A673 (cell line): Measurements from ENCODE around the gene CNOT1. TPM values are rescaled to one million over a fixed set of nuclear protein-coding genes. Genes with fewer than 3 reads are reported as not detected.
"Not testable (repeated sequence)": the region's sequence is repeated elsewhere in the genome, so short reads cannot be mapped to it uniquely, and the experiment has no call there.

Source experiments
- BruUV-seq: library from RNA; stranded (reverse); fragments of 400-500 nt; replicated peaks from 2 replicates; lab custom pipeline; 2021; lab: Mats Ljungman, UMichigan
- CTCF ChIA-PET: fragments of 300-600 bp; sonication (Branson Sonifier 250); formaldehyde crosslinking; loops from one replicate; lab custom pipeline; 2022; ENCODE audit warnings: antibody characterized with exemption; lab: Charles Lee
- POLR2A ChIA-PET: fragments of 300-600 bp; sonication (Branson Sonifier 250); formaldehyde crosslinking; loops from one replicate; lab custom pipeline; 2022; ENCODE audit warnings: antibody characterized with exemption; ENCODE audit not compliant: low non-redundant PET; lab: Charles Lee
- DNase-seq: peaks from one replicate; pipeline ENCODE4 v3.0.0-alpha.2; 2015; ENCODE audit warnings: low spot score
- H3K27ac ChIP-seq: fragments of 200-600 bp; sonication (generic); 2 replicates; pipeline ENCODE4 v1.5.1; 2016; ENCODE audit warnings: mixed run types, low read depth, mild to moderate bottlenecking, mixed read lengths, antibody characterized with exemption, low read length; ENCODE audit not compliant: poor library complexity, severe bottlenecking
- H3K27me3 ChIP-seq: fragments of 200-600 bp; sonication (generic); replicated peaks from 2 replicates; pipeline ENCODE4 v1.6.1; 2017; ENCODE audit warnings: mixed run types, low read depth, mild to moderate bottlenecking, mixed read lengths, antibody characterized with exemption, low read length; ENCODE audit not compliant: insufficient read depth, poor library complexity
- H3K36me3 ChIP-seq: fragments of 200-600 bp; sonication (generic); 2 replicates; pipeline ENCODE4 v1.6.1; 2016; ENCODE audit warnings: mixed run types, mild to moderate bottlenecking, mixed read lengths, antibody characterized with exemption, low read length; ENCODE audit not compliant: insufficient read depth, poor library complexity, severe bottlenecking
- H3K4me1 ChIP-seq: fragments of 200-600 bp; sonication (generic); 2 replicates; pipeline ENCODE4 v1.6.1; 2017; ENCODE audit warnings: mixed run types, mild to moderate bottlenecking, mixed read lengths, antibody characterized with exemption, low read length; ENCODE audit not compliant: insufficient read depth, poor library complexity, severe bottlenecking
- H3K4me3 ChIP-seq: fragments of 200-600 bp; sonication (generic); 2 replicates; pipeline ENCODE4 v1.5.1; 2016; ENCODE audit warnings: low read depth, mixed run types, mild to moderate bottlenecking, mixed read lengths, low read length; ENCODE audit not compliant: poor library complexity, severe bottlenecking
- H3K9me3 ChIP-seq: fragments of 200-600 bp; sonication (generic); 2 replicates; pipeline ENCODE4 v1.6.1; 2016; ENCODE audit warnings: mixed run types, low read depth, mild to moderate bottlenecking, mixed read lengths, antibody characterized with exemption, low read length; ENCODE audit not compliant: poor library complexity, severe bottlenecking
- EZH2 ChIP-seq: fragments of 200-600 bp; sonication (generic); IDR thresholded peaks from 2 replicates; pipeline ENCODE4 v1.6.1; 2017; ENCODE audit warnings: borderline replicate concordance, low read depth, mild to moderate bottlenecking, mixed read lengths, antibody characterized with exemption, low read length; ENCODE audit not compliant: poor library complexity, severe bottlenecking
- intact Hi-C: fragments of 100-400 bp; cut with micrococcal nuclease; formaldehyde crosslinking; loops from one replicate; pipeline ENCODE4 v1.10.0; 2022; ENCODE audit not compliant: unreplicated experiment
- total RNA-seq: library from RNA; stranded (reverse); gene quantifications from 2 replicates; pipeline ENCODE4 v1.2.3, GENCODE V29; 2021
- TF ChIP-seq, protein P1 (sequence below): fragments of 300-800, 200-600 bp; sonication (generic); conservative IDR thresholded peaks from 2 replicates; pipeline ENCODE4 v1.5.1; 2017; ENCODE audit warnings: low read depth, mild to moderate bottlenecking, antibody characterized with exemption, low read length, moderate library complexity, mixed read lengths

CNOT1 gene
- total RNA-seq, 1 experiment from 2014 or later: 255 TPM

- no peaks in the 10 kb centered on the region for H3K9me3 ChIP-seq
- H3K4me3 ChIP-seq: no peak overlapping the region
- intact Hi-C loops: loop anchor here (5.0 kb wide), 1 partner anchor 38 kb away; no protein-coding TSS in a partner anchor
- no TSS peak for BruUV-seq
- no peak overlapping the region for H3K27ac ChIP-seq
- TF ChIP-seq, protein P1, sequence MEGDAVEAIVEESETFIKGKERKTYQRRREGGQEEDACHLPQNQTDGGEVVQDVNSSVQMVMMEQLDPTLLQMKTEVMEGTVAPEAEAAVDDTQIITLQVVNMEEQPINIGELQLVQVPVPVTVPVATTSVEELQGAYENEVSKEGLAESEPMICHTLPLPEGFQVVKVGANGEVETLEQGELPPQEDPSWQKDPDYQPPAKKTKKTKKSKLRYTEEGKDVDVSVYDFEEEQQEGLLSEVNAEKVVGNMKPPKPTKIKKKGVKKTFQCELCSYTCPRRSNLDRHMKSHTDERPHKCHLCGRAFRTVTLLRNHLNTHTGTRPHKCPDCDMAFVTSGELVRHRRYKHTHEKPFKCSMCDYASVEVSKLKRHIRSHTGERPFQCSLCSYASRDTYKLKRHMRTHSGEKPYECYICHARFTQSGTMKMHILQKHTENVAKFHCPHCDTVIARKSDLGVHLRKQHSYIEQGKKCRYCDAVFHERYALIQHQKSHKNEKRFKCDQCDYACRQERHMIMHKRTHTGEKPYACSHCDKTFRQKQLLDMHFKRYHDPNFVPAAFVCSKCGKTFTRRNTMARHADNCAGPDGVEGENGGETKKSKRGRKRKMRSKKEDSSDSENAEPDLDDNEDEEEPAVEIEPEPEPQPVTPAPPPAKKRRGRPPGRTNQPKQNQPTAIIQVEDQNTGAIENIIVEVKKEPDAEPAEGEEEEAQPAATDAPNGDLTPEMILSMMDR: no peak
- TF ChIP-seq EZH2: no peak
- H3K27me3 ChIP-seq: no peaks in the 10 kb centered on the region
- POLR2A ChIA-PET: no interaction called here
- H3K4me1 ChIP-seq: no peaks in the 10 kb centered on the region
- peaks cover 93% of the 10 kb centered on the region for H3K36me3 ChIP-seq
- CTCF ChIA-PET: no interaction called here
- no peak for DNase-seq
Measured at GRCh38 chr16:58574895-58575294, 54.7 kb downstream of the CNOT1 start.

DNA sequence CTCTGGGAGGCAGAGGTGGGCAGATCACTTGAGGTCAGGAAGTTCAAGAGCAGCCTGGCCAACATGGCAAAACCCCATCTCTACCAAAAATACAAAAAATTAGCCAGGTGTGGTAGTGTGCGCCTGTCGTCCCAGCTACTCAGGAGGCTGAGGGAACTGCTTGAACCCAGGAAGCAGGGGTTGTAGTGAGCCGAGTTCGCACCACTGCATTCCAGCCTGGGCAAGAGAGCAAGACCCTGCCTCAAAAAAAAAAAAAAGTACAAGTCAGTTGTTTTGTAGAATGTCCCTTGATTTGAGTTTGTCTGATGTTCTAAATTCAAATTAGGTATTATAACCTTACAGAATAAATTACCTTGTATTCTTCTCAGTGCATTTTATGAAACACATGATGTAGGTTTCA, 63.9 kb downstream of the CNOT1 start:
- H3K9me3 ChIP-seq, POLR2A ChIA-PET, DNase-seq, H3K4me1 ChIP-seq, intact Hi-C loops, H3K27ac ChIP-seq, CTCF ChIA-PET, H3K27me3 ChIP-seq, BruUV-seq, H3K4me3 ChIP-seq: not testable (repeated sequence)
- peaks cover 67% of the 10 kb centered on the region for H3K36me3 ChIP-seq

DNA sequence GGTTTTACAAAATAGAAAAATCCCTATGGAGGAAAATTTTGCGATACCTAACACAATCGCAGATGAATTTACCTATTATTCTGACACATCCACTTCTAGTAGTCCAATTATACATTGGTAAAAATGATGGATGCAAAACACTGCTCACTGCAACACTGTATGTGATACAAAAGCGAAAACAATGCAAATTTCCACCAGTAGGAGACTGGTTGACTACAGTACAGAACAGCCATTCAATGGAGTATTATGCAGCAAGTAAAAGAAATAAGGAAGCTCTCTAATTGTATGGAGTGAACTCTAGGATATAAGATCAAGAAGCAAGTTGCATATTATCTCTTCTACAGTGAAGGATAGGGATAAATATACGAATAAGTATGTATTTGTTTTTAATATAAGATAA, 65.9 kb downstream of the CNOT1 start:
- POLR2A ChIA-PET: no interaction called here
- Histone ChIP-seq H3K27ac (no peak overlapping the region), H3K9me3 (no peaks in the 10 kb centered on the region), H3K4me1 (no peaks in the 10 kb centered on the region), H3K4me3 (no peak overlapping the region), H3K27me3 (no peaks in the 10 kb centered on the region), H3K36me3 (peaks cover 69% of the 10 kb centered on the region)
- TF ChIP-seq, protein P1: no peak
- no peak for TF ChIP-seq EZH2
- CTCF ChIA-PET: no interaction called here
- DNase-seq: no peak
- BruUV-seq: no TSS peak
- intact Hi-C loops: no loop called here

- peak; percentile 16 for DNase-seq
- Histone ChIP-seq H3K9me3 (no peaks in the 10 kb centered on the region), H3K4me3 (no peak overlapping the region), H3K36me3 (peaks cover 75% of the 10 kb centered on the region), H3K4me1 (no peaks in the 10 kb centered on the region), H3K27ac (no peak overlapping the region), H3K27me3 (no peaks in the 10 kb centered on the region)
- POLR2A ChIA-PET: no interaction called here
- BruUV-seq: no TSS peak
- CTCF ChIA-PET: no interaction called here
- intact Hi-C loops: no loop called here
- TF ChIP-seq EZH2: no peak
- TF ChIP-seq, protein P1: no peak
Measured at GRCh38 chr16:58563235-58563634, 66.4 kb downstream of the CNOT1 start.
